ENCODE data around the gene FAM177A1.
"Not testable (repeated sequence)": the region's sequence is repeated elsewhere in the genome, so short reads cannot be mapped to it uniquely, and the experiment has no call there.

FAM177A1 gene

GRCh38 chr14:35088514-35088913, 42.4 kb downstream of the FAM177A1 start:
- H3K9me3 ChIP-seq (ENCODE audit: insufficient read depth, low read length, severe bottlenecking): no peaks in the 10 kb centered on the region
- H2AFZ ChIP-seq (ENCODE audit: low read depth, low read length): no peak overlapping the region
- no peaks in the 10 kb centered on the region for H3K4me1 ChIP-seq (ENCODE audit: insufficient read depth, low read length)
- H3K36me3 ChIP-seq (ENCODE audit: insufficient read depth, low read length): peaks cover 77% of the 10 kb centered on the region
- DNase-seq (no peak), ATAC-seq (ENCODE audit: insufficient read depth, low read depth) (no peak)
- no peaks in the 10 kb centered on the region for H4K20me1 ChIP-seq (ENCODE audit: insufficient read depth, low read length)
- TF ChIP-seq EZH2 (IDR thresholded peaks at IDR 0.05; ENCODE audit: borderline replicate concordance, low read depth, low read length, severe bottlenecking) (no peak), CTCF (IDR thresholded peaks at IDR 0.05; ENCODE audit: borderline replicate concordance, extremely low read depth, low read length, poor library complexity, severe bottlenecking) (no peak)
- no peaks in the 10 kb centered on the region for H3K27me3 ChIP-seq (ENCODE audit: insufficient read depth, low read length, poor library complexity)
- H3K27ac ChIP-seq (ENCODE audit: low read length): no peak overlapping the region
- no peak overlapping the region for H3K9ac ChIP-seq (ENCODE audit: low read depth, low read length)
- H3K4me3 ChIP-seq (ENCODE audit: low read depth in 1 of 2, low read length in 2 of 2): no peak overlapping the region
- no peak overlapping the region for H3K4me2 ChIP-seq (ENCODE audit: insufficient read depth, low read length)
- no peaks in the 10 kb centered on the region for H3K79me2 ChIP-seq (ENCODE audit: insufficient read depth, low read length)

- H3K36me3 ChIP-seq (ENCODE audit: insufficient read depth, low read length): peaks cover 81% of the 10 kb centered on the region
These were observed 48.6 kb downstream of the FAM177A1 start for GRCh38 chr14:35094645-35095044.

GRCh38 chr14:35107866-35108265, 61.8 kb downstream of the FAM177A1 start:
- no peaks in the 10 kb centered on the region for H3K27me3 ChIP-seq (ENCODE audit: insufficient read depth, low read length, poor library complexity)
- TF ChIP-seq EZH2 (IDR thresholded peaks at IDR 0.05; ENCODE audit: borderline replicate concordance, low read depth, low read length, severe bottlenecking) (no peak), CTCF (IDR thresholded peaks at IDR 0.05; ENCODE audit: borderline replicate concordance, extremely low read depth, low read length, poor library complexity, severe bottlenecking) (no peak)
- no peak overlapping the region for H3K9ac ChIP-seq (ENCODE audit: low read depth, low read length)
- H3K4me2 ChIP-seq (ENCODE audit: insufficient read depth, low read length): no peak overlapping the region
- no peak overlapping the region for H2AFZ ChIP-seq (ENCODE audit: low read depth, low read length)
- DNase-seq (no peak), ATAC-seq (ENCODE audit: insufficient read depth, low read depth) (no peak)
- no peaks in the 10 kb centered on the region for H4K20me1 ChIP-seq (ENCODE audit: insufficient read depth, low read length)
- no peak overlapping the region for H3K27ac ChIP-seq (ENCODE audit: low read length)
- no peaks in the 10 kb centered on the region for H3K4me1 ChIP-seq (ENCODE audit: insufficient read depth, low read length)
- H3K4me3 ChIP-seq (ENCODE audit: low read depth in 1 of 2, low read length in 2 of 2): no peak overlapping the region
- peaks cover 3% of the 10 kb centered on the region for H3K9me3 ChIP-seq (ENCODE audit: insufficient read depth, low read length, severe bottlenecking)
- peaks cover 7% of the 10 kb centered on the region; the same call in 1 of the 2 replicates for H3K79me2 ChIP-seq (ENCODE audit: insufficient read depth, low read length)
- H3K36me3 ChIP-seq (ENCODE audit: insufficient read depth, low read length): peaks cover 72% of the 10 kb centered on the region

More at GRCh38 chr14:35094645-35095044, 48.6 kb downstream of the FAM177A1 start:
- not testable (repeated sequence) for H3K4me3 ChIP-seq (ENCODE audit: low read depth in 1 of 2, low read length in 2 of 2); H3K9ac ChIP-seq (ENCODE audit: low read depth, low read length); H3K79me2 ChIP-seq (ENCODE audit: insufficient read depth, low read length); H3K4me2 ChIP-seq (ENCODE audit: insufficient read depth, low read length); H4K20me1 ChIP-seq (ENCODE audit: insufficient read depth, low read length); ATAC-seq (ENCODE audit: insufficient read depth, low read depth); H3K9me3 ChIP-seq (ENCODE audit: insufficient read depth, low read length, severe bottlenecking); DNase-seq; H3K4me1 ChIP-seq (ENCODE audit: insufficient read depth, low read length); H3K27me3 ChIP-seq (ENCODE audit: insufficient read depth, low read length, poor library complexity); H3K27ac ChIP-seq (ENCODE audit: low read length); H2AFZ ChIP-seq (ENCODE audit: low read depth, low read length)

GRCh38 chr14:35112641-35113040, 66.6 kb downstream of the FAM177A1 start:
- peaks cover 3% of the 10 kb centered on the region for H3K9me3 ChIP-seq (ENCODE audit: insufficient read depth, low read length, severe bottlenecking)
- H4K20me1 ChIP-seq (ENCODE audit: insufficient read depth, low read length): peaks cover 4% of the 10 kb centered on the region; the same call in 1 of the 2 replicates
- no peak overlapping the region for H3K4me2 ChIP-seq (ENCODE audit: insufficient read depth, low read length)
- ATAC-seq (ENCODE audit: insufficient read depth, low read depth) (no peak), DNase-seq (no peak)
- H3K4me1 ChIP-seq (ENCODE audit: insufficient read depth, low read length): no peaks in the 10 kb centered on the region; the same call in 1 of the 2 replicates
- no peak overlapping the region for H3K9ac ChIP-seq (ENCODE audit: low read depth, low read length)
- H3K79me2 ChIP-seq (ENCODE audit: insufficient read depth, low read length): peaks cover 46% of the 10 kb centered on the region
- no peak overlapping the region for H3K4me3 ChIP-seq (ENCODE audit: low read depth in 1 of 2, low read length in 2 of 2)
- no peaks in the 10 kb centered on the region for H3K27me3 ChIP-seq (ENCODE audit: insufficient read depth, low read length, poor library complexity)
- H3K27ac ChIP-seq (ENCODE audit: low read length): no peak overlapping the region
- H2AFZ ChIP-seq (ENCODE audit: low read depth, low read length): no peak overlapping the region
- no peak for TF ChIP-seq CTCF (IDR thresholded peaks at IDR 0.05; ENCODE audit: borderline replicate concordance, extremely low read depth, low read length, poor library complexity, severe bottlenecking)
- no peak for TF ChIP-seq EZH2 (IDR thresholded peaks at IDR 0.05; ENCODE audit: borderline replicate concordance, low read depth, low read length, severe bottlenecking)
- H3K36me3 ChIP-seq (ENCODE audit: insufficient read depth, low read length): peaks cover 74% of the 10 kb centered on the region

Measured in DND-41 (cell line).